NT2/D1 (cell line): Measurements from ENCODE around the gene ULK4.

ENCODE experiments used
- SUZ12 ChIP-seq: IDR thresholded peaks from 2 replicates; pipeline ENCODE4 v1.6.1; 2011; ENCODE audit not compliant: insufficient read length, insufficient read depth; ENCODE audit errors: extremely low read depth
- YY1 ChIP-seq: IDR thresholded peaks from 2 replicates; pipeline ENCODE4 v1.6.1; 2011; ENCODE audit not compliant: insufficient read length, insufficient read depth
- ZNF274 ChIP-seq: IDR thresholded peaks from 2 replicates; pipeline ENCODE4 v1.6.1; 2011; ENCODE audit warnings: mild to moderate bottlenecking, low read depth, low read length

DNA sequence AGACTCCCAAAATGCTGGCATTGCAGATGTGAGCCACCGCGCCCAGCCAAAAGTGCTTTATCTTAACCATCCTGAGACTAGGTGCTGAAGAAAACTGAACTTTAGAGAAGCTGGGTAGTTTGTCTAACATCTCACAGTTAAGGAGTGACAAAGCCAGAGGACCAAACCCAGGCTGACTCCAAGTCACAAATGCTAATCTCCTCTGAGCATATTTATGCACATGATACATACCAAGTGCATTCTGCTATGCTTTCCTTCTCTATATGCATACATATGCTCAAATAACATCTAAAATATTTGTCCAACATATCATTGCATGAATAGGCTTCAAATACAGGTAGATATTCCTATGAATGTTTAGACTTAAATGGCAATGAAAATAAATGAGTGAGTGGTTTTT lies 505.7 kb downstream of the ULK4 start:
- no peak for TF ChIP-seq YY1
- no peak for TF ChIP-seq SUZ12
- no peak for TF ChIP-seq ZNF274
